K562 (cell line): Measurements from ENCODE around the gene IRF5. TPM values are rescaled to one million over a fixed set of nuclear protein-coding genes. Genes with fewer than 3 reads are reported as not detected.

Experiments
- ATAC-seq: fragments of 200-7000 bp; cut with Tn5 transposase; 3 replicates; pipeline ENCODE4 v1.9.1; 2020; ENCODE audit warnings: moderate library complexity
- BruUV-seq: library from RNA; stranded (reverse); fragments of 400-500 nt; replicated peaks from 2 replicates; lab custom pipeline; 2021; lab: Mats Ljungman, UMichigan
- CTCF ChIA-PET: fragments of 300-600 bp; formaldehyde crosslinking; extraction: SDS; loops from one replicate; lab custom pipeline; 2021; ENCODE audit warnings: low intra/inter-chr PET ratio; lab: Yijun Ruan, JAX
- POLR2A ChIA-PET: fragments of 300-600, 350-650 bp; sonication (Branson Sonifier 250); formaldehyde crosslinking; extraction: SDS; loops from one replicate; lab custom pipeline; 2021; ENCODE audit warnings: antibody characterized with exemption, inconsistent platforms; lab: Yijun Ruan, JAX
- DNase-seq, 4 experiments: peaks; one replicate each; pipeline versions ENCODE4 v3.0.0 to v3.0.0-alpha.2; 2011 to 2018; ENCODE audit warnings: low spot score in 3 of 4, mixed read lengths in 3 of 4; ENCODE audit errors: extremely low read depth in 1 of 4
- FAIRE-seq: peaks from 2 replicates; lab custom pipeline; 2011; peaks lifted over from hg19 to GRCh38; lab: Jason Lieb, UNC
- H2AFZ ChIP-seq: 2 replicates; pipeline ENCODE4 v1.6.0; 2011; ENCODE audit warnings: low read depth, low read length, control low read depth, inconsistent platforms
- H3K27ac ChIP-seq: fragments of 200-600 bp; 3 replicates; pipeline ENCODE4 v1.8.0; 2011; ENCODE audit warnings: low read depth, mild to moderate bottlenecking, control low read depth, inconsistent platforms, low read length, moderate library complexity, mixed read lengths; ENCODE audit errors: extremely low read depth
- H3K27me3 ChIP-seq, 2 experiments: fragments of 300-600 bp in 1 of 2; 2 replicates in 1 of 2; 3 replicates in 1 of 2; pipeline versions ENCODE4 v1.6.0 to v1.8.0; 2011; ENCODE audit warnings: inconsistent platforms in 2 of 2, low read length in 2 of 2, mild to moderate bottlenecking in 1 of 2, mixed read lengths in 1 of 2, moderate library complexity in 1 of 2; ENCODE audit not compliant: control insufficient read depth in 2 of 2, insufficient read depth in 2 of 2
- H3K36me3 ChIP-seq: fragments of 300-600 bp; 3 replicates; pipeline ENCODE4 v1.8.0; 2011; ENCODE audit warnings: mild to moderate bottlenecking, low read length, inconsistent platforms; ENCODE audit not compliant: control insufficient read depth, insufficient read depth
- H3K4me1 ChIP-seq, 2 experiments: fragments of 200-600 bp in 1 of 2; replicated peaks in 1 of 2; 2 replicates in 1 of 2; 3 replicates in 1 of 2; pipeline versions ENCODE4 v1.5.1 to v1.8.0; 2011; ENCODE audit warnings: inconsistent platforms in 2 of 2, low read length in 2 of 2, mild to moderate bottlenecking in 1 of 2, mixed read lengths in 1 of 2, moderate library complexity in 1 of 2; ENCODE audit not compliant: control insufficient read depth in 2 of 2, insufficient read depth in 2 of 2
- H3K4me2 ChIP-seq: 2 replicates; pipeline ENCODE4 v1.6.1; 2011; ENCODE audit warnings: low read length, control low read depth, inconsistent platforms, mixed read lengths; ENCODE audit not compliant: insufficient read depth
- H3K4me3 ChIP-seq: fragments of 200-600 bp; sonication (generic), shearing (Covaris generic); 2 replicates; pipeline ENCODE4 v1.5.1; 2016; ENCODE audit warnings: control low read depth, inconsistent platforms
- H3K79me2 ChIP-seq: fragments of 200-600 bp; 3 replicates; pipeline ENCODE4 v1.8.0; 2011; ENCODE audit warnings: low read length, inconsistent platforms; ENCODE audit not compliant: control insufficient read depth, insufficient read depth
- H3K9ac ChIP-seq, 2 experiments: 2 replicates each; pipeline versions ENCODE4 v1.6.0 to v1.6.1; 2011; ENCODE audit warnings: low read depth in 2 of 2, low read length in 2 of 2, control low read depth in 1 of 2, inconsistent platforms in 1 of 2, mild to moderate bottlenecking in 1 of 2, mixed read lengths in 1 of 2; ENCODE audit not compliant: insufficient read depth in 1 of 2
- H3K9me1 ChIP-seq: one replicate; pipeline ENCODE4 v1.6.0; 2011; ENCODE audit warnings: inconsistent platforms, mild to moderate bottlenecking, low read length, moderate library complexity; ENCODE audit not compliant: control insufficient read depth, insufficient read depth
- H3K9me3 ChIP-seq: replicated peaks from 2 replicates; pipeline ENCODE4 v1.5.1; 2011; ENCODE audit warnings: low read depth, low read length, inconsistent platforms; ENCODE audit not compliant: control insufficient read depth, insufficient read depth
- H4K20me1 ChIP-seq: replicated peaks from 2 replicates; pipeline ENCODE4 v1.6.1; 2011; ENCODE audit warnings: low read length, inconsistent platforms, mixed read lengths; ENCODE audit not compliant: control insufficient read depth, insufficient read depth
- BRCA1 ChIP-seq, 2 experiments: fragments of 450-650 bp in 1 of 2; sonication (generic) in 1 of 2; formaldehyde crosslinking in 1 of 2; IDR thresholded peaks; 2 replicates each; pipeline versions ENCODE4 v1.5.0 to v1.6.1; 2017 to 2020; ENCODE audit warnings: mild to moderate bottlenecking in 1 of 2, missing genetic modification reagents in 1 of 2
- GATA2 ChIP-seq: sonication (generic); formaldehyde crosslinking; IDR thresholded peaks from 2 replicates; pipeline ENCODE4 v1.4.0; 2020; ENCODE audit warnings: mild to moderate bottlenecking, missing genetic modification reagents
- GTF2F1 ChIP-seq: IDR thresholded peaks from 2 replicates; pipeline ENCODE4 v1.6.1; 2011; ENCODE audit warnings: low read depth, low read length, improper control_type of control experiment
- MED1 ChIP-seq: sonication (generic); formaldehyde crosslinking; IDR thresholded peaks from 2 replicates; pipeline ENCODE4 v1.8.1; 2023; ENCODE audit warnings: missing genetic modification reagents, borderline replicate concordance
- NFATC3 ChIP-seq: fragments of 450-650 bp; IDR thresholded peaks from 2 replicates; pipeline ENCODE4 v1.6.1; 2017; ENCODE audit warnings: mild to moderate bottlenecking
- NFYB ChIP-seq: IDR thresholded peaks from 2 replicates; pipeline ENCODE4 v1.6.1; 2011; ENCODE audit warnings: mild to moderate bottlenecking, moderate library complexity; ENCODE audit not compliant: insufficient read length; ENCODE audit errors: extremely low read depth
- RBM25 ChIP-seq: fragments of 200-400 bp; formaldehyde crosslinking; IDR thresholded peaks from 2 replicates; pipeline ENCODE4 v1.6.1; 2018; ENCODE audit warnings: low read length, low read depth, moderate library complexity; ENCODE audit not compliant: severe bottlenecking
- RFX1 ChIP-seq: fragments of 450-650 bp; IDR thresholded peaks from 2 replicates; pipeline ENCODE4 v1.6.1; 2016; ENCODE audit warnings: mild to moderate bottlenecking, moderate library complexity
- TAL1 ChIP-seq: fragments of 450-650 bp; IDR thresholded peaks from 2 replicates; pipeline ENCODE4 v1.6.1; 2016; ENCODE audit warnings: mild to moderate bottlenecking
- WHSC1 ChIP-seq: IDR thresholded peaks from one replicate; pipeline ENCODE4 v1.6.1; 2012; ENCODE audit warnings: low read length, control low read depth, inconsistent platforms
- WGBS: fragments of 100-300 bp; shearing (Covaris generic); methylation state at CpG from one replicate; pipeline ENCODE4 v1.1.6; 2016; ENCODE audit warnings: low coverage, mixed read lengths; ENCODE audit not compliant: insufficient coverage; ENCODE audit errors: missing lambda C conversion rate; 5-methylcytosine and 5-hydroxymethylcytosine counted together
- in situ Hi-C: fragments of 300-500 bp; cut with MboI; formaldehyde crosslinking; loops from 4 replicates; pipeline ENCODE4 v1.15.0; 2018; ENCODE audit warnings: inconsistent platforms, mixed read lengths
- intact Hi-C: fragments of 100-400 bp; cut with micrococcal nuclease; formaldehyde crosslinking; loops from 2 replicates; pipeline ENCODE4 v1.14.2; 2022
- polyA plus RNA-seq, 8 experiments: library from polyadenylated mRNA; depleted of rRNA in 4 of 8; stranded (reverse) in 5 of 8; unstranded in 3 of 8; fragments of >200 nt; fragmentation: Nextera tagmentation in 2 of 8; fragmentation: Illumina TruSeq in 1 of 8; extraction: Ambion mirVana in 2 of 8; extraction: Trizol in 1 of 8; gene quantifications; 2 replicates each; pipeline versions ENCODE4 v1.2.1 to v1.2.3, GENCODE V29; 2011 to 2014; ENCODE audit warnings: inconsistent platforms in 1 of 8, missing spikeins in 1 of 8
- total RNA-seq, 7 experiments: library from RNA; depleted of rRNA in 6 of 7; stranded (reverse); fragments of >200 nt in 6 of 7; fragmentation: Illumina TruSeq in 2 of 7; extraction: Trizol in 2 of 7; gene quantifications; 2 replicates each; pipeline versions ENCODE4 v1.2.1 to v1.2.3, GENCODE V29; 2011 to 2021; ENCODE audit warnings: low replicate concordance in 1 of 7
- TF ChIP-seq, protein P1 (sequence below): sonication (generic); formaldehyde crosslinking; IDR thresholded peaks from 2 replicates; pipeline ENCODE4 v1.9.0; 2022; ENCODE audit warnings: mild to moderate bottlenecking, missing genetic modification reagents

The IRF5 gene
- total and polyA plus RNA-seq, 9 of the 15 experiments (the other 6 are each of a cell fraction or from before 2014, with no cell fraction given): 0.04 TPM; not detected in 8

DNA sequence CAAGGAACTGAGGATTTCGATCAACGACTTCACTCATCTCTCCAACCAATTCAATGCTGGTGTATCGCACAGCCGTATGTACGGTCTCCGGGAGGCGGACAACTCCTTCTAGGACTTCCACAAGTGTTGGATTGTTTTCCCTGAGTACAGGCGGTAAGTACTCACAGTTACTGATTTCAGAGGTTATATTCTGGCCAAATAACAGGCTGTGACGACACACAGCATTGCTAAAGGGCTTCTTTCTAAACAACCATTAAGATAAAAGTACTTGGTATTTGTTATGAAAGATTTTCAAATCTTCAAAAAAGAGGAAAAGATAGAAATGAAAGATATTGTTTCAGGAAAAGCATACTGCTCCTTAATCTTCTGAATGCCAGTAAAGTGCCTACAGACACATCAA lies 52.2 kb downstream of the IRF5 start:
- no peak overlapping the region for H3K4me3 ChIP-seq
- no peaks in the 10 kb centered on the region; the same call in 1 of the 2 replicates for H4K20me1 ChIP-seq
- WGBS: 85% methylated on average over 9 of the region's 9 CpGs
- CTCF ChIA-PET: no interaction called here
- H3K9me1 ChIP-seq: peaks cover 6% of the 10 kb centered on the region
- H3K27me3 ChIP-seq: no peaks in the 10 kb centered on the region
- H3K27ac ChIP-seq: no peak overlapping the region
- no TSS peak for BruUV-seq
- H3K4me1 ChIP-seq: no peaks in the 10 kb centered on the region
- DNase-seq (no peak), FAIRE-seq (no peak), ATAC-seq (no peak)
- intact Hi-C loops (no loop called here), in situ Hi-C loops (no loop called here)
- H3K9ac ChIP-seq: no peak overlapping the region
- no peak overlapping the region for H2AFZ ChIP-seq
- no peak for TF ChIP-seq RFX1
- TF ChIP-seq NFATC3: no peak
- TF ChIP-seq, protein P1, sequence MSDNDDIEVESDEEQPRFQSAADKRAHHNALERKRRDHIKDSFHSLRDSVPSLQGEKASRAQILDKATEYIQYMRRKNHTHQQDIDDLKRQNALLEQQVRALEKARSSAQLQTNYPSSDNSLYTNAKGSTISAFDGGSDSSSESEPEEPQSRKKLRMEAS (CRISPR knock-in tag): no peak
- TF ChIP-seq MED1 (CRISPR knock-in tag): no peak
- peaks cover 93% of the 10 kb centered on the region for H3K36me3 ChIP-seq
- no peak overlapping the region for H3K4me2 ChIP-seq
- H3K9me3 ChIP-seq: no peaks in the 10 kb centered on the region
- POLR2A ChIA-PET: interaction anchor here (0.8 to 1.7 kb wide), 4 partner anchors 20 to 37 kb away, joined by 3 to 5 read pairs (median 4); no protein-coding TSS in a partner anchor
- H3K79me2 ChIP-seq: no peaks in the 10 kb centered on the region

DNA sequence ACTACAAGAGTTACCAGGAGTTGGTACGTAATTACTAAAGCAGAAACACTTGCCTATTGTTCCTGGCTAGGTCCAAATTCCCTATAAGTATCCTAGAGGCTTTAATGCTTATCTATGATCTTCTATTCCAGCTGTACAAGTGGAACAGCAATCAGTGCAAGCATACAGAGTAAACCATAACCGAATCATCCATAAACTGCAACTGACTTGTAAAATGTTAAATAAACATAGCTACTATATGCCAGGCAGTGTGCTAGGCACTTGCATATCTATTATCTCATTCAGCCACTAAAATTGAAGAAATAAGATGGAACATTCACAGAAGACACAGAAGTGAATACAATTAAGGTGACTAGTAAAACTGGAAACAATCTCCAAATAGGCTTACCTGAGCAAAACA lies 55.7 kb downstream of the IRF5 start:
- CTCF ChIA-PET: no interaction called here
- in situ Hi-C loops: no loop called here
- Histone ChIP-seq H3K9me3 (no peaks in the 10 kb centered on the region), H3K36me3 (peaks cover 82% of the 10 kb centered on the region), H4K20me1 (no peaks in the 10 kb centered on the region; the same call in 1 of the 2 replicates), H3K9me1 (no peaks in the 10 kb centered on the region), H3K27ac (no peak overlapping the region), H3K79me2 (no peaks in the 10 kb centered on the region), H3K4me3 (no peak overlapping the region), H2AFZ (no peak overlapping the region), H3K9ac (no peak overlapping the region), H3K4me2 (no peak overlapping the region), H3K4me1 (no peaks in the 10 kb centered on the region), H3K27me3 (no peaks in the 10 kb centered on the region)
- WGBS: 70% methylated on average over 2 of the region's 2 CpGs
- POLR2A ChIA-PET: interaction anchor here (0.9 to 2.1 kb wide), 3 partner anchors 12 to 32 kb away, joined by 3 to 6 read pairs (median 3); no protein-coding TSS in a partner anchor
- intact Hi-C loops: no loop called here
- FAIRE-seq (no peak), DNase-seq (no peak), ATAC-seq (no peak)
- TF ChIP-seq TAL1 (no peak), RBM25 (peak; percentile 7), WHSC1 (no peak), GATA2 (CRISPR knock-in tag) (0 out of 2 replicates have a peak, but pooled peaks have one; percentile 17), BRCA1 (IDR thresholded peaks at IDR 0.05) (no peak), BRCA1 (CRISPR knock-in tag; IDR thresholded peaks at IDR 0.05) (no peak), GTF2F1 (no peak), NFYB (no peak)
- no TSS peak for BruUV-seq
